ENCODE results near the gene TMEM132D. TPM values are rescaled to one million over a fixed set of nuclear protein-coding genes. Genes with fewer than 3 reads are reported as not detected.

TMEM132D gene
- total RNA-seq, 1 experiment from 2014 or later: 1.4 TPM

DNA sequence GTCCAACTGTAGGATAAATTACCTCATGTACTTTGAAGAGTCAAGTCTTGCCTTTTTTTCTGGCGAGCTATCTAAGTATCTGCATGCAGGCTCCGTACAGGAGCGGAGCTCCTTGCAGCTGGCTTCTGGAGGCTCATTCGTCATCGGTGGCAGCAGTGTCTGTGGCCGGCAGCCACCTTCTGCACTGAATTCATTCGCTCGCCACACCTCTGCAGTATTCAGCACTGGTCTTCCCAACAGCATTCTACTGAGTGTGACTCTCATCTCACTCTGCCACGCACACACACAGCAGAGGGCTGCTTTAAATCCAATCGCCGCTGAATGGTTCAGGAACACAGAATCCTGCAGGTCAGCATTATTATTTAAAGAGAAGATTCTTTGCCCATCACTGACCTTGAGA lies 850.6 kb downstream of the TMEM132D start (continued):
- TF ChIP-seq, protein P1, sequence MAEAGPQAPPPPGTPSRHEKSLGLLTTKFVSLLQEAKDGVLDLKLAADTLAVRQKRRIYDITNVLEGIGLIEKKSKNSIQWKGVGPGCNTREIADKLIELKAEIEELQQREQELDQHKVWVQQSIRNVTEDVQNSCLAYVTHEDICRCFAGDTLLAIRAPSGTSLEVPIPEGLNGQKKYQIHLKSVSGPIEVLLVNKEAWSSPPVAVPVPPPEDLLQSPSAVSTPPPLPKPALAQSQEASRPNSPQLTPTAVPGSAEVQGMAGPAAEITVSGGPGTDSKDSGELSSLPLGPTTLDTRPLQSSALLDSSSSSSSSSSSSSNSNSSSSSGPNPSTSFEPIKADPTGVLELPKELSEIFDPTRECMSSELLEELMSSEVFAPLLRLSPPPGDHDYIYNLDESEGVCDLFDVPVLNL (CRISPR knock-in tag; IDR thresholded peaks at IDR 0.05; ENCODE audit: borderline replicate concordance, low read depth): no peak
- TF ChIP-seq, protein P2, sequence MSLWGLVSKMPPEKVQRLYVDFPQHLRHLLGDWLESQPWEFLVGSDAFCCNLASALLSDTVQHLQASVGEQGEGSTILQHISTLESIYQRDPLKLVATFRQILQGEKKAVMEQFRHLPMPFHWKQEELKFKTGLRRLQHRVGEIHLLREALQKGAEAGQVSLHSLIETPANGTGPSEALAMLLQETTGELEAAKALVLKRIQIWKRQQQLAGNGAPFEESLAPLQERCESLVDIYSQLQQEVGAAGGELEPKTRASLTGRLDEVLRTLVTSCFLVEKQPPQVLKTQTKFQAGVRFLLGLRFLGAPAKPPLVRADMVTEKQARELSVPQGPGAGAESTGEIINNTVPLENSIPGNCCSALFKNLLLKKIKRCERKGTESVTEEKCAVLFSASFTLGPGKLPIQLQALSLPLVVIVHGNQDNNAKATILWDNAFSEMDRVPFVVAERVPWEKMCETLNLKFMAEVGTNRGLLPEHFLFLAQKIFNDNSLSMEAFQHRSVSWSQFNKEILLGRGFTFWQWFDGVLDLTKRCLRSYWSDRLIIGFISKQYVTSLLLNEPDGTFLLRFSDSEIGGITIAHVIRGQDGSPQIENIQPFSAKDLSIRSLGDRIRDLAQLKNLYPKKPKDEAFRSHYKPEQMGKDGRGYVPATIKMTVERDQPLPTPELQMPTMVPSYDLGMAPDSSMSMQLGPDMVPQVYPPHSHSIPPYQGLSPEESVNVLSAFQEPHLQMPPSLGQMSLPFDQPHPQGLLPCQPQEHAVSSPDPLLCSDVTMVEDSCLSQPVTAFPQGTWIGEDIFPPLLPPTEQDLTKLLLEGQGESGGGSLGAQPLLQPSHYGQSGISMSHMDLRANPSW (CRISPR knock-in tag; conservative IDR thresholded peaks at IDR 0.05; ENCODE audit: low read depth): no peak
- TF ChIP-seq, protein P3, sequence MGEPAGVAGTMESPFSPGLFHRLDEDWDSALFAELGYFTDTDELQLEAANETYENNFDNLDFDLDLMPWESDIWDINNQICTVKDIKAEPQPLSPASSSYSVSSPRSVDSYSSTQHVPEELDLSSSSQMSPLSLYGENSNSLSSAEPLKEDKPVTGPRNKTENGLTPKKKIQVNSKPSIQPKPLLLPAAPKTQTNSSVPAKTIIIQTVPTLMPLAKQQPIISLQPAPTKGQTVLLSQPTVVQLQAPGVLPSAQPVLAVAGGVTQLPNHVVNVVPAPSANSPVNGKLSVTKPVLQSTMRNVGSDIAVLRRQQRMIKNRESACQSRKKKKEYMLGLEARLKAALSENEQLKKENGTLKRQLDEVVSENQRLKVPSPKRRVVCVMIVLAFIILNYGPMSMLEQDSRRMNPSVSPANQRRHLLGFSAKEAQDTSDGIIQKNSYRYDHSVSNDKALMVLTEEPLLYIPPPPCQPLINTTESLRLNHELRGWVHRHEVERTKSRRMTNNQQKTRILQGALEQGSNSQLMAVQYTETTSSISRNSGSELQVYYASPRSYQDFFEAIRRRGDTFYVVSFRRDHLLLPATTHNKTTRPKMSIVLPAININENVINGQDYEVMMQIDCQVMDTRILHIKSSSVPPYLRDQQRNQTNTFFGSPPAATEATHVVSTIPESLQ (CRISPR knock-in tag; IDR thresholded peaks at IDR 0.05): no peak
- TF ChIP-seq, protein P4, sequence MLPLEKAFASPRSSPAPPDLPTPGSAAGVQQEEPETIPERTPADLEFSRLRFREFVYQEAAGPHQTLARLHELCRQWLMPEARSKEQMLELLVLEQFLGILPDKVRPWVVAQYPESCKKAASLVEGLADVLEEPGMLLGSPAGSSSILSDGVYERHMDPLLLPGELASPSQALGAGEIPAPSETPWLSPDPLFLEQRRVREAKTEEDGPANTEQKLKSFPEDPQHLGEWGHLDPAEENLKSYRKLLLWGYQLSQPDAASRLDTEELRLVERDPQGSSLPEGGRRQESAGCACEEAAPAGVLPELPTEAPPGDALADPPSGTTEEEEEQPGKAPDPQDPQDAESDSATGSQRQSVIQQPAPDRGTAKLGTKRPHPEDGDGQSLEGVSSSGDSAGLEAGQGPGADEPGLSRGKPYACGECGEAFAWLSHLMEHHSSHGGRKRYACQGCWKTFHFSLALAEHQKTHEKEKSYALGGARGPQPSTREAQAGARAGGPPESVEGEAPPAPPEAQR (CRISPR knock-in tag; IDR thresholded peaks at IDR 0.05): no peak
- TF ChIP-seq, protein P5, sequence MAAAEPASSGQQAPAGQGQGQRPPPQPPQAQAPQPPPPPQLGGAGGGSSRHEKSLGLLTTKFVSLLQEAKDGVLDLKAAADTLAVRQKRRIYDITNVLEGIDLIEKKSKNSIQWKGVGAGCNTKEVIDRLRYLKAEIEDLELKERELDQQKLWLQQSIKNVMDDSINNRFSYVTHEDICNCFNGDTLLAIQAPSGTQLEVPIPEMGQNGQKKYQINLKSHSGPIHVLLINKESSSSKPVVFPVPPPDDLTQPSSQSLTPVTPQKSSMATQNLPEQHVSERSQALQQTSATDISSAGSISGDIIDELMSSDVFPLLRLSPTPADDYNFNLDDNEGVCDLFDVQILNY (CRISPR knock-in tag; IDR thresholded peaks at IDR 0.05): no peak
- TF ChIP-seq, protein P6, sequence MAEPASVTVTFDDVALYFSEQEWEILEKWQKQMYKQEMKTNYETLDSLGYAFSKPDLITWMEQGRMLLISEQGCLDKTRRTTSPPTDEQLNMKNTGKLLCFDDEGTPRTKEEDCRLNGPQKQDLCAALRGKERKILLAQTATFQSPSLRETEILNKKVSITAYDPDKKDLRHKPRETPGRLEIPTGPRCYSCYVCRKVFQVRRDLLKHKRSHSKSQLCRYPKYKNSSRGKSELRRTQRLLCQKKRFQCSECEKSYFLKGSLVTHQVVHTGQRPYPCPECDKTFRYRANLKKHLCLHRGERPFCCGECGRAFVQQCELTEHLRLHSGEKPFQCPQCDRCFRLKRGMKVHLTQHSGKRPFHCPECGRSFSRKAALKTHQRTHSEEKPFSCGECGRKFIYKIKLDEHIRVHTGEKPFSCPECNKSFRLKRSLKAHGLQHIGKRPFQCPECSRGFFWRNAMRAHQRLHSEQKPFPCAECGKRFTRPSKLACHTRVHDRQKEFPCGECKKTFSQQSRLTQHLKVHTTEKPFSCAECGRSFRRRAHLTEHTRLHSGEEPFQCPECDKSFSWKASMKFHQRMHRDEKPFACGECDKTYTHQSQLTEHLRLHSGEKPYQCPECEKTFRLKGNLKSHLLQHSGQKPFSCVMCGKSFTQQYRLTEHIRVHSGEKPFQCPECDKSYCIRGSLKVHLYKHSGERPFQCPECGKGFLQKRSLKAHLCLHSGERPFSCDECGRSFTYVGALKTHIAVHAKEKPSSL (CRISPR knock-in tag; conservative IDR thresholded peaks at IDR 0.05): no peak
- no peak for TF ChIP-seq NFE2L1 (CRISPR knock-in tag; IDR thresholded peaks at IDR 0.05)

DNA sequence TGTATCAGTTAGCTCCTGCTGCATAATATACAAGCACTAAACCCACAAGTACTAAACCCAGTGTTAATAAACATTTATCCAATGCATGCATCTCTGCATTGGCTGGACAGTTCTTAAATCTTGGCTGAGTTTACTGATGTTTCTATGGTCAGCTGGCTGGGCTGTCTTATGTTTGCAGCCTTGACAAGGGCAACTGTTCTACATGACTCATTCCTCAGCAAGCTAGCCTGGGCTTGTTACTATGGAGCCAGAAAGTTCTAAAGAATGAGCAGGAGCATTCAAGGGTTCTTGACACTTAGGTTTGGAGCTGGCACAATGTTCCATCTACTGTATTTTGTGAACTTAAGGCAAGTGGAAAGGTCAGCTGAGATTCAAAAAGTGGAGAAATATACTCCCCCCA lies 851.5 kb downstream of the TMEM132D start:
- Mint-ChIP-seq H3K27me3 (ENCODE audit: low read depth) (peaks cover 11% of the 10 kb centered on the region; the same call in 1 of the 2 replicates), H3K4me1 (no peaks in the 10 kb centered on the region), H3K36me3 (peaks cover 45% of the 10 kb centered on the region), H3K4me3 (no peak overlapping the region), H3K27ac (no peak overlapping the region), H3K9me3 (peaks cover 69% of the 10 kb centered on the region)
- ATAC-seq (no peak), DNase-seq (ENCODE audit: low spot score) (no peak)
- POLR2A ChIA-PET: no interaction called here
- TF ChIP-seq NFE2L1 (CRISPR knock-in tag; IDR thresholded peaks at IDR 0.05): no peak
- no peak for TF ChIP-seq KAT7 (CRISPR knock-in tag; IDR thresholded peaks at IDR 0.05; ENCODE audit: borderline replicate concordance)
- TF ChIP-seq, protein P7, sequence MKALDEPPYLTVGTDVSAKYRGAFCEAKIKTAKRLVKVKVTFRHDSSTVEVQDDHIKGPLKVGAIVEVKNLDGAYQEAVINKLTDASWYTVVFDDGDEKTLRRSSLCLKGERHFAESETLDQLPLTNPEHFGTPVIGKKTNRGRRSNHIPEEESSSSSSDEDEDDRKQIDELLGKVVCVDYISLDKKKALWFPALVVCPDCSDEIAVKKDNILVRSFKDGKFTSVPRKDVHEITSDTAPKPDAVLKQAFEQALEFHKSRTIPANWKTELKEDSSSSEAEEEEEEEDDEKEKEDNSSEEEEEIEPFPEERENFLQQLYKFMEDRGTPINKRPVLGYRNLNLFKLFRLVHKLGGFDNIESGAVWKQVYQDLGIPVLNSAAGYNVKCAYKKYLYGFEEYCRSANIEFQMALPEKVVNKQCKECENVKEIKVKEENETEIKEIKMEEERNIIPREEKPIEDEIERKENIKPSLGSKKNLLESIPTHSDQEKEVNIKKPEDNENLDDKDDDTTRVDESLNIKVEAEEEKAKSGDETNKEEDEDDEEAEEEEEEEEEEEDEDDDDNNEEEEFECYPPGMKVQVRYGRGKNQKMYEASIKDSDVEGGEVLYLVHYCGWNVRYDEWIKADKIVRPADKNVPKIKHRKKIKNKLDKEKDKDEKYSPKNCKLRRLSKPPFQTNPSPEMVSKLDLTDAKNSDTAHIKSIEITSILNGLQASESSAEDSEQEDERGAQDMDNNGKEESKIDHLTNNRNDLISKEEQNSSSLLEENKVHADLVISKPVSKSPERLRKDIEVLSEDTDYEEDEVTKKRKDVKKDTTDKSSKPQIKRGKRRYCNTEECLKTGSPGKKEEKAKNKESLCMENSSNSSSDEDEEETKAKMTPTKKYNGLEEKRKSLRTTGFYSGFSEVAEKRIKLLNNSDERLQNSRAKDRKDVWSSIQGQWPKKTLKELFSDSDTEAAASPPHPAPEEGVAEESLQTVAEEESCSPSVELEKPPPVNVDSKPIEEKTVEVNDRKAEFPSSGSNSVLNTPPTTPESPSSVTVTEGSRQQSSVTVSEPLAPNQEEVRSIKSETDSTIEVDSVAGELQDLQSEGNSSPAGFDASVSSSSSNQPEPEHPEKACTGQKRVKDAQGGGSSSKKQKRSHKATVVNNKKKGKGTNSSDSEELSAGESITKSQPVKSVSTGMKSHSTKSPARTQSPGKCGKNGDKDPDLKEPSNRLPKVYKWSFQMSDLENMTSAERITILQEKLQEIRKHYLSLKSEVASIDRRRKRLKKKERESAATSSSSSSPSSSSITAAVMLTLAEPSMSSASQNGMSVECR (CRISPR knock-in tag; IDR thresholded peaks at IDR 0.05; ENCODE audit: borderline replicate concordance): no peak
- TF ChIP-seq ZNF396 (CRISPR knock-in tag; IDR thresholded peaks at IDR 0.05; ENCODE audit: borderline replicate concordance): no peak
- TF ChIP-seq, protein P8, sequence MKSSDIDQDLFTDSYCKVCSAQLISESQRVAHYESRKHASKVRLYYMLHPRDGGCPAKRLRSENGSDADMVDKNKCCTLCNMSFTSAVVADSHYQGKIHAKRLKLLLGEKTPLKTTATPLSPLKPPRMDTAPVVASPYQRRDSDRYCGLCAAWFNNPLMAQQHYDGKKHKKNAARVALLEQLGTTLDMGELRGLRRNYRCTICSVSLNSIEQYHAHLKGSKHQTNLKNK (CRISPR knock-in tag; IDR thresholded peaks at IDR 0.05): no peak
- no peak for TF ChIP-seq ZNF121 (CRISPR knock-in tag; IDR thresholded peaks at IDR 0.05)
- CTCF ChIA-PET: no interaction called here

Measured in WTC11 (cell line).